LHCN-M2 (cell line): ENCODE measurements around the gene ZNF280B. TPM values are rescaled to one million over a fixed set of nuclear protein-coding genes. Genes with fewer than 3 reads are reported as not detected.
"Not testable (repeated sequence)": the region's sequence is repeated elsewhere in the genome, so short reads cannot be mapped to it uniquely, and the experiment has no call there.

ENCODE experiments used
- DNase-seq: peaks from one replicate; pipeline ENCODE4 v3.0.0-alpha.2; 2012; ENCODE audit warnings: low read depth
- total RNA-seq: library from RNA; depleted of rRNA; stranded (reverse); fragments of >200 nt; gene quantifications from 2 replicates; pipeline ENCODE4 v1.2.3, GENCODE V29; 2014

The ZNF280B gene
- total RNA-seq, 1 experiment from 2014 or later = 2.3 TPM

GRCh38 chr22:22535662-22536061, 27.1 kb upstream of the ZNF280B start:
- no peak for DNase-seq

- DNase-seq = no peak
These were observed 26.3 kb upstream of the ZNF280B start for GRCh38 chr22:22534604-22535415.

- no peak for DNase-seq
These were observed 25.3 kb upstream of the ZNF280B start for GRCh38 chr22:22533863-22534262.

- no peak for DNase-seq
These were observed 24.9 kb upstream of the ZNF280B start for GRCh38 chr22:22533417-22533816.

GRCh38 chr22:22532547-22533071, 24.1 kb upstream of the ZNF280B start:
- DNase-seq = not testable (repeated sequence)

- DNase-seq = no peak
These were observed 23.4 kb upstream of the ZNF280B start for GRCh38 chr22:22531770-22532546.

- DNase-seq = no peak
These were observed 20.2 kb upstream of the ZNF280B start for GRCh38 chr22:22528780-22529179.

GRCh38 chr22:22527312-22527711, 18.8 kb upstream of the ZNF280B start:
- no peak for DNase-seq

- no peak for DNase-seq
These were observed 17.8 kb upstream of the ZNF280B start for GRCh38 chr22:22526125-22526912.

- no peak for DNase-seq
These were observed 15.0 kb upstream of the ZNF280B start for GRCh38 chr22:22523494-22523893.

GRCh38 chr22:22521631-22522030, 13.1 kb upstream of the ZNF280B start:
- no peak for DNase-seq

- no peak for DNase-seq
These were observed 12.4 kb upstream of the ZNF280B start for GRCh38 chr22:22520667-22521602.

GRCh38 chr22:22520020-22520656, 11.6 kb upstream of the ZNF280B start, which contains the start of gene ZNF280A:
Gene ZNF280A, minus strand, starts transcription at chr22:22520270. Its CDS starts 4,640 bp downstream, at chr22:22515630.
- DNase-seq = no peak

- DNase-seq = no peak
These were observed 11.0 kb upstream of the ZNF280B start for GRCh38 chr22:22519591-22519990.

GRCh38 chr22:22516992-22517391, 8.4 kb upstream of the ZNF280B start:
- DNase-seq = no peak

GRCh38 chr22:22515890-22516289, 7.3 kb upstream of the ZNF280B start:
- no peak for DNase-seq

GRCh38 chr22:22514431-22514830, 5.9 kb upstream of the ZNF280B start:
- DNase-seq = peak; percentile 60

- DNase-seq = no peak
These were observed 5.1 kb upstream of the ZNF280B start for GRCh38 chr22:22513619-22514018.

GRCh38 chr22:22512951-22513350, 4.4 kb upstream of the ZNF280B start:
- DNase-seq = no peak

- DNase-seq = not testable (repeated sequence)
These were observed 2.3 kb upstream of the ZNF280B start for GRCh38 chr22:22510833-22511232.
